ENCODE results near the gene ZFYVE28.

The ZFYVE28 gene

DNA sequence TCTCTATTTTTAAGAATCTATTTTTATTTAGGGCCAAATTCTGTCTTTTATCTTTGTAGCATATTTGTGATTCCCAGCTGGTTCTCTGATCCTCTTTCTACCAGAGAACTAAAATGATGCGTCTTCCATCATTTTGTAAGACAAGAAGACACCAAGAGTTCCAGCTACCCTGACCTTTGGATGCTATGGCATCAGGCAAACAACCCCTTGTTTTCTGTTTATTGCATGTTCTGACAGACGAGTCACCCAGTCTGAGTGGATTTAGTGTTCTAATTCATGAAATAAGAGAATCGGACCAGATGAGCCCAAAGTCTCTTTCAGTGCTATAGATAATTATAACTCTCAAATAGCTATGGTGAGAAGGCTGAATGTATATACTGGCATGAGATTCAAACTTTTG lies 69.7 kb downstream of the ZFYVE28 start:
- TF ChIP-seq POU2F2 (IDR thresholded peaks at IDR 0.05; ENCODE audit: low read depth, low read length) (no peak), TAF1 (IDR thresholded peaks at IDR 0.05; ENCODE audit: low read depth, low read length) (no peak), SPI1 (IDR thresholded peaks at IDR 0.05; ENCODE audit: low read depth, low read length) (no peak), PAX5 (IDR thresholded peaks at IDR 0.05; ENCODE audit: insufficient read depth, low read length, severe bottlenecking) (no peak)
- DNase-seq (ENCODE audit: insufficient read length, low spot score) (no peak), FAIRE-seq (no peak)

DNA sequence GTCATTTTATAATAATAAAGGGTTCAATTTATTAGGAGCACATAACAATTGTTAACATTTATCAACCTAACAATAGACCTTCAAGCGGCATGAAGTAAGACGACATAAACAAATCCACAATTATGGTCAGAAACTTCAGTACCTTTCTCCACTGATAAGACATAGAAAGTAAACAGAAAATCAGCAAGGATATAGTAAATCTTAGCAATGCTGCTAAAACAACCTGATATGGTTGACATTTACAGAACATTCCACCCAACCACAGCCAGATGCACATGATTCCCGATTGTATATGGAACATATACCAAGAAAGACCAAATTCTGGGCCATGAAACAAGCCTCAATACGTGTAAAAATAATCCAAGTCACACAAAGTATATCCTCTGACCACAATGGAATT lies 71.3 kb downstream of the ZFYVE28 start:
- no peak for FAIRE-seq
- TF ChIP-seq POLR2A (IDR thresholded peaks at IDR 0.05; ENCODE audit: low read depth, low read length) (no peak), TAF1 (IDR thresholded peaks at IDR 0.05; ENCODE audit: low read depth, low read length) (no peak), POLR2AphosphoS5 (IDR thresholded peaks at IDR 0.05; ENCODE audit: low read depth, low read length) (no peak), PAX5 (IDR thresholded peaks at IDR 0.05; ENCODE audit: insufficient read depth, low read length, severe bottlenecking) (no peak), SPI1 (IDR thresholded peaks at IDR 0.05; ENCODE audit: low read depth, low read length) (no peak), POU2F2 (IDR thresholded peaks at IDR 0.05; ENCODE audit: low read depth, low read length) (no peak)

DNA sequence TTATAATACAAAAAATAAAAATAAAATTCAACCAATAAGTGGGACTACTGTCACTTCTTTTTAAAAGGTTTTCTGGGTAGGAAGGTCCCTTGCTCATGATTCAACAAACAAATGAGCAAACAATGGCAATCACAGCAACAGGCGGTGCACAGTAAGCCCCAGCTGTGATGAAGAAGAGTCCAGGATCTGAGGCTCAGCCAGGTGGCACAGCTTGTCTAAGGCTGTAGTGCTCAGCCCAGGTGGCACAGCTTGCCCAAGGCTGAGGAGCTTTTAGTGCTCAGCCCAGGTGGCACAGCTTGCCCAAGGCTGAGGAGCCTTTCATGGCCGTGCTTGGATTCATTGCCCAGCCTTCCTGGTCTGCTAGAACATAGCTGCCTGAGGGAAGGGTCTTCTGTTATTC lies 75.0 kb downstream of the ZFYVE28 start:
- TF ChIP-seq POU2F2 (IDR thresholded peaks at IDR 0.05; ENCODE audit: low read depth, low read length) (no peak), POLR2AphosphoS5 (IDR thresholded peaks at IDR 0.05; ENCODE audit: low read depth, low read length) (no peak), PAX5 (IDR thresholded peaks at IDR 0.05; ENCODE audit: insufficient read depth, low read length, severe bottlenecking) (no peak), SPI1 (IDR thresholded peaks at IDR 0.05; ENCODE audit: low read depth, low read length) (no peak), TAF1 (IDR thresholded peaks at IDR 0.05; ENCODE audit: low read depth, low read length) (no peak), POLR2A (IDR thresholded peaks at IDR 0.05; ENCODE audit: low read depth, low read length) (no peak)
- DNase-seq (ENCODE audit: insufficient read length, low spot score) (no peak), FAIRE-seq (no peak)

More for the DNA sequence above, 71.3 kb downstream of the ZFYVE28 start:
- no peak for DNase-seq (ENCODE audit: insufficient read length, low spot score)

DNA sequence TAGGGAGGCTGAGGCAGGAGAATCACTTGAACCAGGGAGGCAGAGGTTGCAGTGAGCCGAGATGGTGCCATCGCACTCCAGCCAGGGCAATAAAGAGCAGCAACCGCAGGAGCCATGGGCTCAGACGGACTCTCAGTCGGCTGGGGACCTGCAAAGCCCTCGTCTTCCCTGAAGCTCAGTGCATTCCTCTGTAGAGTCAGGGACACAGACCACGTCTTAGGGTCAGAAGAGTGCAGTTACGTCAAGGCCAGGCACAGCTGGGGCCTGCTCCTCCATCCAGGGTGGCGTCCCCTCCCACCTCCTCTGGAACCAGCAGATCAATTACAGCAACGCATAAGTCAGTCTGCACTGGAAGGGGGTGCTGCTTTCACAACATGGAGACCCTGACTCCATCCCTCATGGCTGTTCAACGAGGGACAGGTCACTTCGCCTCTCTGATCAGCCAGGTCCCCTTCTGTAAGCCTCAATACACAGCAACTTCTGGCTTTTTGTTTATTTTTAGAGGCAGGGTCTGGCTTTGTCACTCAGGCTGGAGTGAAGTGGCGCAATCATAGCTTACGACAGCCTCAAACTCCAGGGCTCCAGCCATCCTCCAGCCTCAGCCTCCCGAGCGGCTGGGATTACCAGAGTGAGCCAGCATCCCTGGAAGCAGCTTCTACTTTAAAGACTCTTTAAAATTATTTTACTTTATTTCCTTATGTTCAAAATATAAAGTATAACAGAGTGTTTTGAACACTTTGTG lies 76.4 kb downstream of the ZFYVE28 start:
- FAIRE-seq, result no peak
- TF ChIP-seq TAF1 (IDR thresholded peaks at IDR 0.05; ENCODE audit: low read depth, low read length) (no peak), POLR2A (IDR thresholded peaks at IDR 0.05; ENCODE audit: low read depth, low read length) (no peak), POU2F2 (IDR thresholded peaks at IDR 0.05; ENCODE audit: low read depth, low read length) (no peak)
- no peak for DNase-seq (ENCODE audit: insufficient read length, low spot score)

DNA sequence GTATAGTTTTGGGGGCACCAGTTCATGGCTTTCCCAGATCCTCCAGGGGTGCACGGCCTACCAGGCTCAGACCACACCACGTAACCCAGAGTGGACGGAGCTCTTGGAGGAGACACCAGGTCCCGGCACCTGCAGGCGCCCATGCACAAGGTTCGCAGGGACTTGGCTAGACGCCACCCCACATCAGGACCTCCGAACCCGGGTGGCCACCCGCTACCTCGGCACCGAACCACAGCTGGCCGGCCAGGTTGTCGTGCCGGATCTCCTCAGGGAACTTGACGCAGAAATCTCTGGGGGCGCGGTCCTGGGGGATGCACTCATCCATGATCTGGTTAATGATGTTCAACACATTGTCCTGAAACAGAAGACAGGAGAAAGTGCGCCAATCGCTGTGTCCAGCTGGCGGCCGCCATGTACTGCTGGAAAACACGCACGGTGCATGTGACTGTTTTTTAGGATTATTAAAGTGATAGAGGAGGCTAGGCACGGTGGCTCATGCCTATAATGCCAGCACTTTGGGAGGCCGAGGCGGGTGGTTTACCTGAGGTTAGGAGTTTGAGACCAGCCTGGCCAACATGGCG lies 77.1 kb downstream of the ZFYVE28 start:
- DNase-seq (ENCODE audit: insufficient read length, low spot score) (no peak), FAIRE-seq (no peak)
- TF ChIP-seq POLR2A (IDR thresholded peaks at IDR 0.05; ENCODE audit: low read depth, low read length), result no peak
- TF ChIP-seq POU2F2 (IDR thresholded peaks at IDR 0.05; ENCODE audit: low read depth, low read length), result no peak
- no peak for TF ChIP-seq TAF1 (IDR thresholded peaks at IDR 0.05; ENCODE audit: low read depth, low read length)
- no peak for TF ChIP-seq PAX5 (IDR thresholded peaks at IDR 0.05; ENCODE audit: insufficient read depth, low read length, severe bottlenecking)
- no peak for TF ChIP-seq POLR2AphosphoS5 (IDR thresholded peaks at IDR 0.05; ENCODE audit: low read depth, low read length)
- TF ChIP-seq SPI1 (IDR thresholded peaks at IDR 0.05; ENCODE audit: low read depth, low read length), result no peak

DNA sequence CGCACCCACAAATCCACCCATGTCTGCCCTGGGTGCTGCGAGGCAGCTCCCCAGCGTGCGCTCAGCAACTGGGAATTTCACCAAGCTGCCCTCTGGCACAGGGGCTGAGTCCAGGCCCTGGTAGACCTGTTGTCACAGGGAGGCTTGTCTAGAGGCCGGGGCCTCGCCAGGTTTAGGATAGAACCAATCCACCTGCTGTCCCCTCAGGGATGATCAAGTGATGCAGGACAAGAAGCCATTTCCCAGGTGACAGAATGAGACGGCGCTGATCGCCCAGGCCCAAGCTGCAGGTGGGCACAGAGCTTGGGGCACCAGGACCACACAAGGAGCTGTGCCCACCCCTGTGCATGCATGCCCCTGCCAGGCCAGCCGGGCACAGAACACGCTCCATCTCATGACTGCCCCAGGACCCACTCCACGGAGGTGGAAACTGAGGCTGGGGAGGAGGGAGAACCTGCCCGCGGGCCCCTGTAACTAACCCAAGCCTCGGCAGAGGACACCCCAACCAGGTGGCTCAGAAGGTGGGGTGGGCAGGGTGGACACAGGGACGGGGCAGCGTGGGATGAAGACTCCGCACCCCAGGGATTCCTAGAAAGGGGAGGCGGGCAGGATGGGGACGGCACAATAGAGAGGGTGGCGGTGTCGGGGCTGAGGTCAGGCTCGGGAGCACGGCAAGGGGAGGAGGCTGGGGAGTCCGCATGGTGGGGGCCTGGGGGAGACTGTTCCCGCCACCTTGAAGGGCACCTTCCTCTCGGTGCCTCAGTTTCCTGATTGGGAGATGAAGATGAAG lies 78.0 kb downstream of the ZFYVE28 start:
- FAIRE-seq, result no peak
- TF ChIP-seq POLR2AphosphoS5 (IDR thresholded peaks at IDR 0.05; ENCODE audit: low read depth, low read length) (no peak), POLR2A (IDR thresholded peaks at IDR 0.05; ENCODE audit: low read depth, low read length) (no peak), PAX5 (IDR thresholded peaks at IDR 0.05; ENCODE audit: insufficient read depth, low read length, severe bottlenecking) (no peak), TAF1 (IDR thresholded peaks at IDR 0.05; ENCODE audit: low read depth, low read length) (no peak), POU2F2 (IDR thresholded peaks at IDR 0.05; ENCODE audit: low read depth, low read length) (no peak), SPI1 (IDR thresholded peaks at IDR 0.05; ENCODE audit: low read depth, low read length) (no peak)
- DNase-seq (ENCODE audit: insufficient read length, low spot score), result no peak

DNA sequence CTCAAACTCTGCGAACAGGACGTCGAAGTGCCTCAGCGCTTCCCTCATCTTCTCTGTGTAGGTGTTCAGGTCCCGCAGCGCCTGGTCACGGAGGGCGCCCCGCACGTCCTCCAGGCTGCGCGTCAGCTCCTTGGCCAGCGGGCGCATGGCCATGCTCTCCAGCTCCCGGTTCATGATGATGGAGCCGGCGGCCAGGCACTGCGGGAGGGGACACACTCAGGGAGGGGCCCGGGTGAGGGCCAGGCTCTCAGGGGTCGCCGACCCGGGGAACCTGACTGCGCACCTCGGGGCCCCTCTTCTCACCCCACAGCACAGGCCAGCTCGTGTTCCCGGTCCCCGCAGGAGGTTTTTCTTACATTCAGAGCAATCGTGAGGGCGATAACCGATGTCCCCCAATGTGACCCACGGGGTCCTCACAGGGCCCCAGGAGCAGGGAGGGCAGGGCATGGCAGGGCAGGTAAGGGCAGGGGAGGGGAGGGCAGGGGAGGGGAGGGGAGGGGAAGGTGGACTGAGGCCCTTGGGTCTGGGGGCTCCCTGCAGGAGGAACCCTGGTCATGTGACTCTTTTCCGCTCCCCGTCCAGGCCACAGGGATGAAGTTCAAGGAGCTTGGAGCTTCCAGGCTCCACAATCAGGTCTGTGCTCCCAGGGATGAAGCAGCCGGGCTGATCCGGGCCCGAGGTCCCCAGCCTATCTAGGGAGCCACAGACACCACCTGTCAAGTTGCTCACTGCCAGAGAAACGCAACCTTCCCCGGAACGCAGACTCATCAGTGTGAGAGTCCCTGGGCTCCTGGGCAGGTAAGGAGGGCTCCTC lies 78.8 kb downstream of the ZFYVE28 start:
- no peak for FAIRE-seq
- TF ChIP-seq POLR2AphosphoS5 (IDR thresholded peaks at IDR 0.05; ENCODE audit: low read depth, low read length) (no peak), TAF1 (IDR thresholded peaks at IDR 0.05; ENCODE audit: low read depth, low read length) (no peak)
- no peak for DNase-seq (ENCODE audit: insufficient read length, low spot score)

DNA sequence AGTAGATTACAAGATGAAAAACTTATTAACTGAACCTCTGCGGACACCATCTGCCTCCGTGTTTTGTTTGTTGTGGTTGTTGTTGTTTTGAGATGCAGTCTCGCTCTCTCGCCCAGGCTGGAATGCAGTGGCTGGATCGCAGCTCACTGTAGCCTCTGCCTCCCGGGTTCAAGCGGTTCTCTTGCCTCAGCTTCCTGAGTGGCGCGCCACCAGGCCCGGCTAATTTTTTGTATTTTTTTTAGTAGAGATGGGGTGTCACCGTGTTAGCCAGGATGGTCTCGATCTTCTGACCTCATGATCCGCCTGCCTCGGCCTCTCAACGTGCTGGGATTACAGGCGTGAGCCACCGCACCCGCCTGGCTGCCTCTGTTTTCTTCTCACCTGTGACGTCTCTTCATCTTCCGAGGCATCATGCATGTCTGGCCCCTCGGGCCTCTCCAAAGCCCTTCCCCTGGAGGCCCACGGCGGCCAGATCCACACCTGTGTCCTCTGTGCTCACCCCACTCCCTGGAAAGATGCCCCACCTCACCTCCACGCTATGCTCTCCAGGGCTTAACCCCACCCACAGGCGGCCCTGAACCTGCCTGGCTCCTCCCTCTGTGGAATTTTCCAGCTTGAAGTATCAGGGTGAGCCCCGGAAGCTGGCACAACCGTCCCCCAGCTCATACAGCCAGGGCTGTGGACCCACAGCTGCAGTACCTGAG lies 79.5 kb downstream of the ZFYVE28 start:
- no peak for DNase-seq (ENCODE audit: insufficient read length, low spot score)
- TF ChIP-seq POU2F2 (IDR thresholded peaks at IDR 0.05; ENCODE audit: low read depth, low read length) (no peak), TAF1 (IDR thresholded peaks at IDR 0.05; ENCODE audit: low read depth, low read length) (no peak), POLR2A (IDR thresholded peaks at IDR 0.05; ENCODE audit: low read depth, low read length) (no peak), SPI1 (IDR thresholded peaks at IDR 0.05; ENCODE audit: low read depth, low read length) (no peak), POLR2AphosphoS5 (IDR thresholded peaks at IDR 0.05; ENCODE audit: low read depth, low read length) (no peak), PAX5 (IDR thresholded peaks at IDR 0.05; ENCODE audit: insufficient read depth, low read length, severe bottlenecking) (no peak)
- no peak for FAIRE-seq
